ENCODE results near the gene DMBX1.

Gene DMBX1

GRCh38 chr1:46459315-46459714, 30.3 kb upstream of the DMBX1 start:
- no peak for DNase-seq (ENCODE audit: low spot score)

- no peak for DNase-seq (ENCODE audit: low spot score)
These were observed 28.4 kb upstream of the DMBX1 start for GRCh38 chr1:46461017-46461808.

- DNase-seq (ENCODE audit: low spot score): no peak
These were observed 27.7 kb upstream of the DMBX1 start for GRCh38 chr1:46461809-46462448.

GRCh38 chr1:46464013-46464548, 25.6 kb upstream of the DMBX1 start:
- no peak for DNase-seq (ENCODE audit: low spot score)

GRCh38 chr1:46464915-46465314, 24.7 kb upstream of the DMBX1 start:
- DNase-seq (ENCODE audit: low spot score): no peak

GRCh38 chr1:46465981-46466476, 23.6 kb upstream of the DMBX1 start:
- no peak for DNase-seq (ENCODE audit: low spot score)

GRCh38 chr1:46466477-46467182, 23.0 kb upstream of the DMBX1 start:
- DNase-seq (ENCODE audit: low spot score): no peak

- no peak for DNase-seq (ENCODE audit: low spot score)
These were observed 22.5 kb upstream of the DMBX1 start for GRCh38 chr1:46467183-46467504.

- DNase-seq (ENCODE audit: low spot score): no peak
These were observed 19.8 kb upstream of the DMBX1 start for GRCh38 chr1:46469881-46470280.

GRCh38 chr1:46471848-46472492, 17.7 kb upstream of the DMBX1 start:
- no peak for DNase-seq (ENCODE audit: low spot score)

- no peak for DNase-seq (ENCODE audit: low spot score)
These were observed 17.0 kb upstream of the DMBX1 start for GRCh38 chr1:46472498-46473181.

- DNase-seq (ENCODE audit: low spot score): no peak
These were observed 15.6 kb upstream of the DMBX1 start for GRCh38 chr1:46473991-46474390.

- DNase-seq (ENCODE audit: low spot score): no peak
These were observed 15.1 kb upstream of the DMBX1 start for GRCh38 chr1:46474570-46474969.

GRCh38 chr1:46476673-46477072, 13.0 kb upstream of the DMBX1 start:
- no peak for DNase-seq (ENCODE audit: low spot score)

- DNase-seq (ENCODE audit: low spot score): no peak
These were observed 12.3 kb upstream of the DMBX1 start for GRCh38 chr1:46477153-46477929.

GRCh38 chr1:46478721-46479485, 10.7 kb upstream of the DMBX1 start:
- no peak for DNase-seq (ENCODE audit: low spot score)

GRCh38 chr1:46479744-46480350, 9.8 kb upstream of the DMBX1 start:
- DNase-seq (ENCODE audit: low spot score): no peak

- no peak for DNase-seq (ENCODE audit: low spot score)
These were observed 8.5 kb upstream of the DMBX1 start for GRCh38 chr1:46480959-46481646.

GRCh38 chr1:46481961-46482360, 7.7 kb upstream of the DMBX1 start:
- no peak for DNase-seq (ENCODE audit: low spot score)

All from left forelimb (tissue), 1 donor.